ENCODE results near the gene ZNF212. TPM values are rescaled to one million over a fixed set of nuclear protein-coding genes. Genes with fewer than 3 reads are reported as not detected.

ZNF212 gene
- total and polyA plus RNA-seq, 9 of the 15 experiments (the other 6 are each of a cell fraction or from before 2014, with no cell fraction given), result 1.8 to 21.4 (median 7.2) TPM

- BruUV-seq (replicated peaks), result no TSS peak
- Histone ChIP-seq H3K9ac (ENCODE audit: insufficient read depth in 1 of 2, low read depth in 2 of 2, low read length in 2 of 2) (peak overlapping the region; percentile 27 to 89; a peak in 3 of 4 replicates), H3K4me2 (ENCODE audit: insufficient read depth, low read length) (peak overlapping the region; percentile 74), H3K4me3 (peak overlapping the region; percentile 37), H2AFZ (ENCODE audit: low read depth, low read length) (peak overlapping the region; percentile 74), H3K36me3 (ENCODE audit: control insufficient read depth, insufficient read depth, low read length) (no peaks in the 10 kb centered on the region), H3K9me3 (replicated peaks; ENCODE audit: control insufficient read depth, insufficient read depth, low read depth, low read length) (no peaks in the 10 kb centered on the region), H4K20me1 (replicated peaks; ENCODE audit: control insufficient read depth, insufficient read depth, low read length) (peaks cover 10% of the 10 kb centered on the region), H3K9me1 (ENCODE audit: control insufficient read depth, insufficient read depth, low read length) (no peaks in the 10 kb centered on the region), H3K79me2 (ENCODE audit: control insufficient read depth, insufficient read depth, low read length) (no peaks in the 10 kb centered on the region), H3K27me3 (ENCODE audit: control insufficient read depth in 2 of 2, insufficient read depth in 2 of 2, low read length in 2 of 2) (peaks cover 39 to 92% of the 10 kb centered on the region in 2 experiments), H3K27ac (ENCODE audit: extremely low read depth, low read depth, low read length) (no peak overlapping the region), H3K4me1 (replicated peaks in 1 of 2; ENCODE audit: control insufficient read depth in 2 of 2, insufficient read depth in 2 of 2, low read length in 2 of 2) (peaks cover 0 to 24% of the 10 kb centered on the region in 2 experiments; a peak in 2 of 5 replicates)
- DNase-seq (ENCODE audit: extremely low read depth in 1 of 4, low spot score in 3 of 4) (peak; percentile 86 to 97 (median 96)), ATAC-seq (peak; percentile 95), FAIRE-seq (peak; percentile 78)
- POLR2A ChIA-PET, result interaction anchor here (0.6 to 1.4 kb wide), 7 partner anchors 11 to 151 kb away, joined by 3 to 5 read pairs (median 3); partner anchors contain the start of gene ZNF783
- CTCF ChIA-PET (ENCODE audit: low intra/inter-chr PET ratio), result no interaction called here
- in situ Hi-C loops (cut with MboI), result no loop called here
- 35% methylated on average over 66 of the region's 66 CpGs for WGBS (ENCODE audit: insufficient coverage, low coverage, missing lambda C conversion rate)
- intact Hi-C loops (cut with micrococcal nuclease), result no loop called here
- TF ChIP-seq ZNF431 (CRISPR knock-in tag; IDR thresholded peaks at IDR 0.05) (no peak), ZNF740 (CRISPR knock-in tag; IDR thresholded peaks at IDR 0.05) (no peak), ZNF740 (tag; IDR thresholded peaks at IDR 0.05) (no peak), ZNF174 (CRISPR knock-in tag; IDR thresholded peaks at IDR 0.05) (no peak), NR3C1 (CRISPR knock-in tag; IDR thresholded peaks at IDR 0.05) (no peak), MYBL2 (IDR thresholded peaks at IDR 0.05; ENCODE audit: low read depth) (no peak), MYBL2 (CRISPR knock-in tag; IDR thresholded peaks at IDR 0.05; ENCODE audit: borderline replicate concordance) (no peak), MCM2 (IDR thresholded peaks at IDR 0.05; ENCODE audit: low read depth) (no peak), MGA (IDR thresholded peaks at IDR 0.05) (peak; percentile 92)
Measured at GRCh38 chr7:149284850-149285585, 45.6 kb downstream of the ZNF212 start.

Measured in K562 (cell line).